Stimulated activated CD8-positive, alpha-beta memory T cell treated with anti-CD3 and anti-CD28 coated beads, Interleukin-15, amount 100 ng/mL, for 4 hours (primary cell): Measurements from ENCODE around the gene ATG101.

Source experiments
- DNase-seq, 2 donors: peaks; one replicate each; pipeline ENCODE4 v3.0.0-alpha.2; 2020; ENCODE audit warnings: low read depth in 2 of 2

ATG101 gene

GRCh38 chr12:52057638-52058576 lies 11.9 kb upstream of the ATG101 start:
- DNase-seq = no peak

- DNase-seq = no peak
Observed at GRCh38 chr12:52058631-52059361, 11.0 kb upstream of the ATG101 start.

- DNase-seq = no peak
Observed at GRCh38 chr12:52059582-52060497, 9.9 kb upstream of the ATG101 start.

GRCh38 chr12:52060498-52061177 lies 9.1 kb upstream of the ATG101 start:
- DNase-seq = no peak

- no peak for DNase-seq
Observed at GRCh38 chr12:52061470-52062166, 8.2 kb upstream of the ATG101 start.

- DNase-seq = no peak
Observed at GRCh38 chr12:52062167-52063081, 7.4 kb upstream of the ATG101 start.

GRCh38 chr12:52063082-52063924 lies 6.5 kb upstream of the ATG101 start:
- no peak for DNase-seq

GRCh38 chr12:52063981-52064649 lies 5.7 kb upstream of the ATG101 start:
- no peak for DNase-seq

- no peak for DNase-seq
Observed at GRCh38 chr12:52066346-52067080, 3.3 kb upstream of the ATG101 start.

GRCh38 chr12:52067081-52067374 lies 2.8 kb upstream of the ATG101 start:
- DNase-seq = no peak

GRCh38 chr12:52070185-52070925 lies 577 bp downstream of the ATG101 start:
- no peak for DNase-seq

- no peak for DNase-seq
Observed at GRCh38 chr12:52073531-52074381, 4.0 kb downstream of the ATG101 start.

- DNase-seq = no peak
Observed at GRCh38 chr12:52074971-52075724, 5.4 kb downstream of the ATG101 start.

- DNase-seq = no peak
Observed at GRCh38 chr12:52076811-52077210, 7.0 kb downstream of the ATG101 start.

- no peak for DNase-seq
Observed at GRCh38 chr12:52078276-52078675, 8.5 kb downstream of the ATG101 start.
